Measurements from ENCODE around the gene SLC8A1.

SLC8A1 gene

DNA sequence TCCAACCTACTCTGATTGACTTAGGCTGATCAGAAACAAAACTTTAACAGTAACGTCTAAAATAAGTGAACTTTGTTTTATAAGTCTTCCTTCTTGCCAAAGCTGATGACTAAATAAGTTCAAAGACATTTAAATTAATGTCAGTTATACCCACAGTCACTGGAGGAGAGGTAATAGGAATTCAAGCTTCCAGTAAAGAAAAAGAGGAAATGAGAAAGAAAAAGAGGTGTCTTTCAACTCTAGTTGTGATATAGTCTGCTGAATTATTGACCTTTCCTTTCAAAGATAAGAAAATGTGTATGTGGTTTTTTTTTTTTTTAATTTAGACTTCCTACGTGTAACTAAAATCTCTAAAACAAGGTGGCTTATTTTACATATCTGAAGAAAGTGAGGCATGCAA lies 191.5 kb downstream of the SLC8A1 start:
- no peak for DNase-seq

DNA sequence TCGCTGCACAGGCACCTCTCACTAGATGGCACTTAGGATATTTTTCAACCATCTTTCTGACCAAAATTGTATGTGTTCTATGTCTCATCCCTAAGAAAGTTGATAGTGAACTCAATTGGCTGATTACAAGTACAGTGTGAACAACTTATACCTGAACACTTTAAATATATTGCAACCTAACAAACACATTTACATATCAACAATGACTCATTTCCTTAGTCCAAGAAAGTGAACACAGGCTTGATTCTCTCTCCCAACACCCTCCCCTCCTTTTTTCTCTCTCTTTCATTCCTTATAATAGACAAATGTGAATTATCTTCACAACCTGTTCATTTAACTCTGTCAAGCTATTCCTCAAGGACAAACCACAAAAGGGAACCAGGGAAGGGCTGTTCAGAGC lies 192.0 kb downstream of the SLC8A1 start:
- no peak for DNase-seq

DNA sequence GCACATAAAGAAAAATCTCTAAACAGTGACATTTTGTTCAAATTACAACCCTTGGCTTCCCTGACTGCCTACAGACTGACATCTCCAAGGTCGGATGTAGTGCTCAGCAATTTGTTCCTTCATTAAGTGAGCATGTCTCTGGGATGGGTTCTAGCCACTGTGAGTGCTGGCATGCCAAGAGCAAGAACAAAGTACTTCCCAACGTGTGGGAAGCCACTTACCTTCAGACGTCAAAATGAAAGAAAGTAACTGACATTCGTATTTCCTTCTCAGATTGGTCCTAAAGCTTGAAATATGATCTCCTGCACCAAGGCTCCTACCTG lies 193.8 kb downstream of the SLC8A1 start:
- DNase-seq, result no peak

DNA sequence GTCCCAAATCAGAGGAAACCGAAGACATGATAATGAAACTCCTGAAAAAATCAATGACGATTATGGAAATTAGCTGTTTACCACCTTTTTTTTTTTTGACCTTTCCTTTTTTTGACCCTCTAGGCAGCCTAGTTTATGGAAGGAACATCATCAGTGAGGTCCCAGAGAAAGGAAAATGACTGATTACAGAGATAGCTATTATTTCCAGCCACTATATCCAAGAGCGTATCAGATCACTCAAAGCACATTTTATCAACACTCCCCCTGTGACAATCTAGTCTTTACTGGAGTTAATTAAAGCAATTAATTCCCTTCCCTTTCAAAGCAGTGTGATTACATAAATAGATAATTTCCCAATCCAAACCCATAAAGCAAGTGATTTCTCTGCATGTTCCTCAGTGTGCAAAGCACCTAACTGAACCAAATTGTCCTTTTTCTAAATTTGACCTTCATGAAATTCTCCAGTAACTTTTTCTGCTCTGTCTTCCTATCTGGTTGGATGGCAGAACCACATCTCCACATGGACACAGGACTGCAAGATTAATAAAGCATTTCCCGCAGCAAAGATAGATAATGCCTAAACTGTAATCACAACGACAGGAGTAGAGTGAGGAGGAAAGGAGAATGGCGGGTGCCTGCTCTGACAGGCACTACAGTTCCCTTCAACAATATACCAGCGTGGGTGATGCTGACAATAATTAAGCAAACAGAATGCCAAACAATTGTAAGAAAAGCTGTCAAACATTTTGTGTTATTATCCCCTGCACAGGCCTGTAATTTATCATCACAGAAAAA lies 194.4 kb downstream of the SLC8A1 start:
- DNase-seq, result no peak

DNA sequence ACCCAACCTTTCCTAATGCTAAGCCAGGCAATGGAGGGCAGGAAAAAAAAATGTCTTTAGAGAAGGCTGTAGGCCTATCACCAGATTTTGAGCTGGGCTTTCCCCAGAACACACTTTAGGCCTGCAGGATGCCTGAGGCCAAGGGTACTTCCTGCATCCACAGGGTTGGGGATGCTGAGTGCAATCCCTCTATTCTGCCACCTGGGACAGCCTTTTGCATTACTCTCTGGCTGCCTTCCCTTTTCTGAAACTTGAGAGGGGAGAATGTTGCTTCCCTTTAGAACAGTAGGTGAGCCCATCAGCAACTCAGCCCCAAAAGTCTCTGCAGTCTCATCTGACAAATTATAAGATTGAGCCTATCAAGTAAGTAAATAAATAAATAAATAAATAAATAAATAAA lies 195.2 kb downstream of the SLC8A1 start:
- no peak for DNase-seq

DNA sequence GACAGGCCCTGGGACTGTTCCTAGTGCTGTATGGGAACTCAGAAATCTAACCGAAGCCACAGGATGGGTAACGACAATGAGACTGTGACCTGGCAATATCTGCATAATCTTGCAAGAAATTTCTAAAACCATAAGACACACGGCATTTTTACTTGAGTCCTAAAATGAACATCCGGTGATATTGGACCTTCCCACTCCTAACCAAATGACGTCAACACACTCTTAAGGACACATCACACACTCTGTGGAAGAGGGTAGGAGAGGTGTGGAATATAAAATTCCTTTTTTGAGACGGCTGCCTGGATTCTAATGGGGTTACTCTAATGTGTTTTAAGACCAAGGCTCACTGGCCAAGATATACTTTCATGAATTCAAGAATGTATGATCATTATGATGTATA lies 195.9 kb downstream of the SLC8A1 start:
- no peak for DNase-seq

DNA sequence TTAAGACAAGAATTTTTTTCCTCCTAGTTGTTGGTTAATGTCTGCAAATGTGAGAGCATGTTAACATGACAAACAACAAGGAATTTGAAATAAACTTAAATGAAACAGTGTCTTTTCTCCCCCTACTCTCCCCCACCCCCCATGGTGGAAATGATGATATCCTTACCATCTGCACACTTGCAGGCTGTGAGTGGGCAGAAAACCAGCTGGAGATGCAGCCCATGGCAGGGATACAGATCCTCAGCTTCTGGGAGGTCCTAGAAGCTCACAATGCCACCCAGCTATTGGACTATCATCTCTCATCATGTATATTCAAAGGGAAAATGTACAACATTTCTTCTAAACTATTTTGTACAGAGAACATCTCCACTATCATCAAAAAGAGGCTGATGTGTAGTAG lies 196.8 kb downstream of the SLC8A1 start:
- DNase-seq, result no peak

DNA sequence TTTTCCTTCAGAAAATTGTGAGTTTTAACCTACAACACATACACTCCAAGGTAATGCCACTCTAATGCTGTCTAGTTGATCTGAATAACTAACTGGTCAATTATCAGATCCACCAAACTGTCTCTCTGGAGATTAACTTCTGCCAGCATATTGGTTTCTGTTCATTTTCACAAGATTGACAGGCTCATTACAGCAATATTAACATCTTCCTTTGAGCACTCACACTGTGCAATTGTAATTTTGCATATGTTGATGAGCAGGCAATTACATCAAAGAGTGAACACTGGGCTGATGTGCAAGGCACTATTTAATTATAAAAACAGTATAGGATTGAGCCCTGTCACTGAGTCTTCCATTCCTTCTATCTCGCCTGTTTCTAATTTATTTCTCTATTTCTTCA lies 197.3 kb downstream of the SLC8A1 start:
- no peak for DNase-seq

DNA sequence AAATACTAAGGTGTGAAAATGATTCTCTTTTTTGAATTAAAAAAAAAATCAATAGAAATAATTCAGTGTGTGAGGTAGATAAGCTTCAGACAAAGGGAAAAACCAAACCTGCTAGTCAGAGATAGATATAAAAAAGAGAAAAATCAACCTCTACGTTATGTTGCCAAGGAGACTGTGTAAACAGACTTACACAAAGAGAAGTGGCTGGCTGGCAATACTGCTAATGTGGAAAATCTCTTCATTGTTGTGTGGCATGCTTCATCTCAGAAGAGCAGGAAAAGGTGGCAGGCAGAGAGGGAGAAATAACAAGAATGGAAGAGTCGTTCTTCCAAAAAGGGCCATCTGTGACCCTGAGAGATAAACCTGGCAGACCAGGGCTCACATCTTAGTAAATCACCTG lies 200.8 kb downstream of the SLC8A1 start:
- no peak for DNase-seq

DNA sequence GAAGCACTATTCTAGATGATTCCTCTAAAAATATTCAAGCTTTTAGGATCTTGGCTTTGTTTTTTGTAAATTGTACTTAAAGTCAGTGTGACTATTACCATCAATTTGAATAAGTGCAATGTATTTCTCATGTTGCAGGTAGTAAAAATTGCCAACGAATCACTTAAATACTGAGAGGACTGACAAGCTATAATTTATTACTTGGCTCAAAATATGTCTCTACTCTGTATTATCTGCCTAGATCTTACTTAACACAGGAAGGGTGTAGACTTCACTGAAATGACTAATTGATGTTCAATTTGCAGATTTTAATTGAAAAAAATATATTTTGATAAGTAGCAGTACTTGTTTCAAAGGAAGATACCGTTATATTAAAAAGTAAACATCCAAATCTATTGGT lies 202.3 kb downstream of the SLC8A1 start:
- DNase-seq, result no peak

- DNase-seq, result no peak
These were observed 203.6 kb downstream of the SLC8A1 start for GRCh38 chr2:40248294-40248693.

- no peak for DNase-seq
These were observed 207.2 kb downstream of the SLC8A1 start for GRCh38 chr2:40244675-40245074.

- DNase-seq, result no peak
These were observed 207.6 kb downstream of the SLC8A1 start for GRCh38 chr2:40244251-40244650.

DNA sequence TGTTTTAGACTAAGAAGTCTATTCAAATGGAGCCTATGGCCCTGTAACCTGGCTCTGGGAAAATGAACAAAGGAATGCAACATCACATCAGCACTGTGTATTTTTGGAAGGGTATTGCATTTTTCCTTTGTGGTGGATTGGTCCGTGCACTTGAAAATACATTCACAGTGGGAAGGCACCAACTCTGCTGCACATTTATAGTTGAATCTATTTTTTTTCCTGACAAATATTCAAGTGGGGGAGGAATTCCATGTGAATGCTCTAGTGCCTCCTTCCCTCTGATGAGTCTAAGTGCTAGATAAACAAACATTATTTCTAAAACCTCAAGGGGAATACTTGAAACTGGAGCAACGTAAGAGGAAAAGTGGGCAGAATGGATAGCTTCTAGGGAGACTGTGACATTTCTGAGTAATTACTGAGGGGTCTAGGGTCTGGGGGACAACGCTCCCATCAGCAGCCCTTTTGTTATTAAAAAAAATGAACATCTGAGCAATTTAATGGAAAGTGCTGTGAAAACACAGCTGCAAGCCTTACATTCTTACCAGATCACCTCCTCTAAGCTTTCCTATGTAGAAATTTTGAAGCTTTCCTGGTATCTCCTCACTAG lies 208.2 kb downstream of the SLC8A1 start:
- no peak for DNase-seq

DNA sequence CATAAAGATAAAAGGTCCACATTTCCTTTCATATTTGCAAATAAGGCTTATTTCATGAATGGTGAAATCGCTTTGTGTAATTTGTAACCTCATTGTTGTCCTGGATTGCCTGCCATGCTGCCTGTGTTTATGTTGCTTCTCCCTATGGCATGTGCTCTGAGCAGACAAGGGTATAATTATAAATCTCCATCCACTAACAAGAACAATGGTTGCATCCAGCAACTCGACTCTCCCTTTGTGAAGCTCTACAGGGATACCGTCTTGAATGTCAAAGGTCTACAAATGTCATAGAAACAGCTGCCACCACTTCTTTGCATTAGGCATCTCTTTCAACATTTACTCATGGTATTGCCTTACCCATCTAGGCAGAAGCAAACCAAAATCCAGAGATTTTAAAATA lies 209.6 kb downstream of the SLC8A1 start:
- no peak for DNase-seq

DNA sequence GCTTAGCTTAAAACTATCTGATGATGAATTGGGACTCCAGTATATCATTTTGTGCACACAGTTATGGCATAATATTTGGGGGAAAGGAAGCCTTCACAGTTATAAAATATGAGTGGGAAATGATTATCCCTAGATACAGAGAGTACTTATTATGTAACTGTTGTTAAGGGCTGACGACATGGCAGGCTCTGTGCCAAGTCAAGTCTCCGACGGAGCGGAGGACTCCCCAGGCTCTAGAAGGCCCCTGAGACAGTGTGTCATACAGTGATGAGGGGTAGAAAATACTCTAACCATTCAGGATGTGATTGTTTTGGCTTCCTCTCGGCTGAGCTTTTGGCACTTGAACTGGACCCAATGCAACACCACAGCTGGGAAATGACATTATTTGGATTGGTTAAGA lies 211.8 kb downstream of the SLC8A1 start:
- no peak for DNase-seq

DNA sequence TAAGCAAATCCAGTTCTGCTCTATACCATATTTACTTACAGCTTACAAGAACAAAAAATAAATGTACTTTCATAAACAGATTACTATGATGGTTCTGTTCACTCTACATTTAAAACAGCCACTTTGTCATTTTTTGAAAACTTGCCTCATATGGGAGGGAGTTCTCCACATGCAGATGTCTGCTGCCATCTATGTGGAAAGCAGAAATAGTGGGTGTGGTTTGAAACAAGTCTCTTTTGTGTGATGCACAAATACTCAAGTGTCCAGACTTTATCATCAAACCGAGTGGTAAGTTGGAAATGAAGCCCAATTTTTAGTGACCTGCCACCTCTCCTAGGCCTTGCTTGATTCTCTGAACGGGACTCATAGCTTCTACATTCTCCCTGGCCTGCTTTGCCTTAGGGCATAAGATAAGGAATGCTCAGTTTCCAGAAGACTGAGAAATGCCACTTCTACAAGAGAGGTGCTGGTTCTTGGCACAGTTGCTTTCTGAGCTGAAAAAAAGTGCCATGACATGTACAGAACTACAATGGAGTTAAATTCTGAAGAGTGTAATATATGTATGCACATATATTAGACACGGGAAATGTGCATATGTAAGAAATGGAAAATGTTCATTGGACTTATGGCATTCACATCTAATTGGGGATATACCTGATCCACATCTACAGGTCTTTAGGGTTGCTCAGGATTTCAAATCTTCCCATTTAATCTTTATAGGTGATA lies 221.0 kb downstream of the SLC8A1 start:
- no peak for DNase-seq

DNA sequence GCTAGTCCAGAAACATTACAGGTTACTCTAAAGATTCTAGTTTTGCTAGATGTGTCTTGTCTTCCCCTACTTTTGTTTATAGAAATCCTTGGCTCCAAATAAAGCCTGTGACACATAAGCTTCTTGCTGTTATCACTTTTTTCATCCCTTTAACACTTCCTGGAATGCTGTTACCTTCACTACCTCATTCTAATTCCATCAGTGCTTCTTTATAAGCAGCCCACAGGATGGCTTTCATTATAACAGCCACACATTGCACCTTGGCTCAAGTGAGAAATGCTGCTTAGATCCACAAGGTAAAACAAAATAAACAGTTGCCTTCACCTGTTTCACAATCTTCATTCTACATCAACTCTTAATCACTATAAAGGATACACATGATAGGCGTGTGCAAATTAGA lies 221.7 kb downstream of the SLC8A1 start:
- DNase-seq, result no peak

- DNase-seq, result no peak
These were observed 223.6 kb downstream of the SLC8A1 start for GRCh38 chr2:40228310-40228709.

DNA sequence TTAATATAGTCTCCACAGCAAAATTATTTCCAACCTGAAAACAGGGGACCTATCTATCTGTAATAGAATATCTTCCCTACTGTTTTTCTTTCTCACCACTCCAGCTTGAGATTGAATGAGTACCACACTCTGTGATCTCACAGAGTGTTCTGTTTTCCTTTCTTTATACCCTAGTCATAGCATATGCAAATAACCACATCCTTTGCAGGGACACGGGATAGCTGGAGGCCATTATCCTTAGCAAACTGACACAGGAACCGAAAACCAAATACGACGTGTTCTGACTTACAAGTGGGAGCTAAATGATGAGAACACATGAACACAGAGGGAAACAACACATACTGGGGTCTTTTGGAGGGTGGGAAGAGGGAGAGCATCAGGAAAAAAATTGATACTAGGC lies 224.7 kb downstream of the SLC8A1 start:
- no peak for DNase-seq

DNA sequence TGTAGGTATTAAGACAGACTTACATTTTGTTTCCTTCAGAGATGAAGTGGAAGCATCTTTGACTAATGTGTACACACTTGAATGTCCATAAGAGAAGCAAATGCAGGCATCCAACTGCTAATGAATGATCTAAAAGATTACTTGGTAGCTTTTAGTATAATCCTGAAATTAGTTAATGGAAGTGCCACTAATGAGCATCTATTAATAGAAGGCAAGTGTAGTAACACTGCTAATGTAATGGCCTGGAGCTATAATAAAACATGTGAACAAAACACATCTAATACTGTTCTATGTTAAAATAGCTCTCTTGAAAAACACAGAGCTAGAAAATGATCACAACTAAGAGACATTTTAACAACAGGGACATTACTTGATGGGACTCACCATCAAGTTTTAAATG lies 225.3 kb downstream of the SLC8A1 start:
- DNase-seq, result no peak

GRCh38 chr2:40225670-40226210 lies 226.2 kb downstream of the SLC8A1 start:
- no peak for DNase-seq

DNA sequence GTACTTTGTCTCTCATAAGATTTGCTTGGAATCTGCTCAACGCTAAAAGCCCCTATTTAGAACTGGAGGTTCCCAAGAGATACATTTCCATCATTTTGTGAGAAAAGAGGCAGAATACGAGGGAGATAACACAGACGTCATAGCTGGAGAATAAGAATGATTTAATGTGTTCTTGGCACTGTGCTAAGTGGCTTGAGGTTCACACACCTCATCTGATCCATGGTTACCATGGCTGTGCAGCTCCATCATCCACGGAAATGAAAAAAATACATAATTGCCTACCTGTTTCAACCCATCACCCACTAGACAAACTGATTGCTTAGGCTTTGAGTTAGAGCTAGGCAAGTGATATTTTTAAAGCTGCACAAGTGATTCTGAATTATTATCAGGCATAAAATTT lies 227.6 kb downstream of the SLC8A1 start:
- DNase-seq, result no peak

All from stimulated activated CD4-positive, alpha-beta T cell treated with anti-CD3 and anti-CD28 coated beads, Interleukin-2, amount 100 ng/mL, for 48 hours (primary cell).